GM06990 (cell line): ENCODE measurements around the gene CAMK2N1.

Experiments used
- DNase-seq: peaks from one replicate; pipeline ENCODE4 v3.0.0-alpha.2; 2011; ENCODE audit not compliant: insufficient read length; ENCODE audit errors: extremely low read depth
- H3K27me3 ChIP-seq: replicated peaks from 2 replicates; pipeline ENCODE4 v1.6.0; 2011; ENCODE audit warnings: low read length; ENCODE audit not compliant: control insufficient read depth, insufficient read depth
- H3K36me3 ChIP-seq: 2 replicates; pipeline ENCODE4 v1.5.1; 2011; ENCODE audit warnings: low read length; ENCODE audit not compliant: control insufficient read depth, insufficient read depth
- H3K4me3 ChIP-seq: replicated peaks from 2 replicates; pipeline ENCODE4 v1.5.1; 2011; ENCODE audit warnings: low read depth, mild to moderate bottlenecking, control low read depth, low read length
- TF ChIP-seq, protein P1 (sequence below): IDR thresholded peaks from 2 replicates; pipeline ENCODE4 v1.5.1; 2011; ENCODE audit warnings: low read length, control low read depth, mild to moderate bottlenecking, inconsistent platforms; ENCODE audit not compliant: insufficient read depth, poor library complexity, severe bottlenecking

Gene CAMK2N1

DNA sequence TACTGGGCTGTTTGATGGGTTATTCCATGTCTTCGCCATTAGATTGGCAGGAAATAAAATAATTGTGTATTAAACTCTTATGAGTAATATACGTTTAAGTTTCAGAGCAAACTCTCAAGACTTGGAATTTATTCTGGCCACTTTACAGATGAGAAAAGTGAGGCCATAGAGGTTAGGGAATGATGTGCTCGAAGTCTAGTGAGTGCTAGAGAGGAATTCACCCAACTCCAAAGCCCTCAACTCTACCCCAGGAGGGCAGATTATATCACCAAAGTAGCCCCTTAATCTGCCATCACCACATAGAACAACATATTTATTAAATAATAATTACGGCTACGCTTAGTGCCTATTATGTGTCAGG is 22.4 kb upstream of the CAMK2N1 start:
- TF ChIP-seq, protein P1, sequence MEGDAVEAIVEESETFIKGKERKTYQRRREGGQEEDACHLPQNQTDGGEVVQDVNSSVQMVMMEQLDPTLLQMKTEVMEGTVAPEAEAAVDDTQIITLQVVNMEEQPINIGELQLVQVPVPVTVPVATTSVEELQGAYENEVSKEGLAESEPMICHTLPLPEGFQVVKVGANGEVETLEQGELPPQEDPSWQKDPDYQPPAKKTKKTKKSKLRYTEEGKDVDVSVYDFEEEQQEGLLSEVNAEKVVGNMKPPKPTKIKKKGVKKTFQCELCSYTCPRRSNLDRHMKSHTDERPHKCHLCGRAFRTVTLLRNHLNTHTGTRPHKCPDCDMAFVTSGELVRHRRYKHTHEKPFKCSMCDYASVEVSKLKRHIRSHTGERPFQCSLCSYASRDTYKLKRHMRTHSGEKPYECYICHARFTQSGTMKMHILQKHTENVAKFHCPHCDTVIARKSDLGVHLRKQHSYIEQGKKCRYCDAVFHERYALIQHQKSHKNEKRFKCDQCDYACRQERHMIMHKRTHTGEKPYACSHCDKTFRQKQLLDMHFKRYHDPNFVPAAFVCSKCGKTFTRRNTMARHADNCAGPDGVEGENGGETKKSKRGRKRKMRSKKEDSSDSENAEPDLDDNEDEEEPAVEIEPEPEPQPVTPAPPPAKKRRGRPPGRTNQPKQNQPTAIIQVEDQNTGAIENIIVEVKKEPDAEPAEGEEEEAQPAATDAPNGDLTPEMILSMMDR, result no peak
- Histone ChIP-seq H3K27me3 (no peaks in the 10 kb centered on the region), H3K4me3 (peak overlapping the region; percentile 99), H3K36me3 (no peaks in the 10 kb centered on the region)
- no peak for DNase-seq

DNA sequence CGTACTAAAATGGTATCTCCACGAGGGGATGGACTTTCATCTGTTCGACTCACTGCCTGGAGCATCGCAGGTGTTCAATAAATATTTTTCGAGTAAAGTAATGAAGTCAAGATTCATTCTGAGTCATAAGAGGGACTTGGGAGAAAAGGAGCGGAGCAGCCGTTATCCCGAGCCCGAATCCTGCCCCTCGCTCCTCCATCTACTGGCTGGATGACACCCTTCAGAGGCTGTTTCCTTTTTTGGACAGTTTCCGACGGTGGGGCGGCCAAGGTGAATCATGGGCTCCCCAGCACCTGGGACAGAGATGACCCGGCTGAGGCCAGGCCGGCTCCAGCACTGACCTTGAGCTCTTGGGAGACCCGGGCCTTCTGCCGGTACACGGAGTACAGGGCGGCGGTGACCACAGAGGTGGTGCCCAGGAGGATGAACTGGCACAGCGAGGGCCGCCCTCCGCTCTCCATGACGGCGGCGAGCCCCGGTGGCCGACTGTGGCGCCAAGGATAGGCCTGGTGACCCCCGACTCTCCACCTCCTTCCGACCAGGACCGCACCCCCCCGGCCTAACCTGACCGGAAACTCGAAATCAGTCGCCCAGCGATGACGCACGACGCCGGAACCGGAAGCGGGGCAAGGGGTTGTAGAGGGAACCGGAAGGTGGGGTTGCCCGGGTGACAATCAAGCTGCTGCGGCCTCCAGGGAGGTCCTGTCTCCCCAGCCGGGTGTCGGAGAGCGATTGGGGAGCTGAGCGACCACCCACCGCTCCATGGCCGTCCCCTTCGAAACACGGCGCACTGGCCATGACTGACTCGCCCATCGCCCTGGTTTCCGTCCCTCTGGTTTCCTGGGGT is 21.8 kb upstream of the CAMK2N1 start, which contains the start of gene MUL1:
MUL1 (minus strand) TSS at position 588 of the 847 bp plus-strand sequence; CDS start at position 461, 127 bp downstream.
- peak; percentile 90 for DNase-seq
- Histone ChIP-seq H3K36me3 (no peaks in the 10 kb centered on the region; the same call in 1 of the 2 replicates), H3K27me3 (no peaks in the 10 kb centered on the region), H3K4me3 (peak within 1 kb of the TSS; percentile 99)
- TF ChIP-seq, protein P1, result no peak

DNA sequence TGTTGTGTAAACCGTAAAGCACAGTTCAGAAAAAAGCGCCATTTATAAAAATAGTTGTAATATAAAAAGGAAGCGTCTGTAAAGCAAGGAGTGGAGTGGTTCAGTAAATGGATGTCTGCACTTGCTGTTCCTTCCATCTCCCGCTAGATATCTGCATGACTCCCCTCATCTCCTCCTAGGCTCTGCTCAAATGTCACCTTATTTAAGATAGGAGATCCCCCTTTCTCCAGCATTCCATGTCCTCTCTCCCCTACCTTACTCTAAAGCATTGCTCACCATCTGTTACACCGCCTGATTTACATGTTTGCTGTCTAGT is 21.2 kb upstream of the CAMK2N1 start:
- TF ChIP-seq, protein P1, result no peak
- Histone ChIP-seq H3K4me3 (peak overlapping the region; percentile 99), H3K27me3 (no peaks in the 10 kb centered on the region), H3K36me3 (no peaks in the 10 kb centered on the region; the same call in 1 of the 2 replicates)
- DNase-seq, result no peak

DNA sequence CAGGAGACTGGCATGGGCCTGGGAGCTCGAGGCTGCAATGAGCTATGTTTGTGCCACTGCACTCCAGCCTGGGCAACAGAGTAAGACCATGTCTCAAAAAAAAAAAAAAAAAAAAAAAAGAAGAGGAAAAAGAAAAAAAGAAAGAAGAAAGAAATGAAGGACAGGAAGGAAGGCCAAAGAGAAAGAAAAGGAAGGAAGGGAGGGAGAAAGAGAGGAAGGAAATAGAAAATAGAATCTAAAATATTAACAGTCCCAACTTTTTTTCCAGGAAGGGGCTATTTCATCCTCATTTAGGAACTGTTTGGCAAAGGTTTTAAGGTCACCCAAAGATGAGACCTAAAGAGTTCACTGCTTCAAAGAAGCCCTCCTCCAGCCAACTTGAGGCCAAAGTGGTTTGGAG is 19.5 kb upstream of the CAMK2N1 start:
- H3K36me3 ChIP-seq, result peaks cover 9% of the 10 kb centered on the region
- no peak for DNase-seq
- TF ChIP-seq, protein P1, result no peak
- no peaks in the 10 kb centered on the region for H3K27me3 ChIP-seq
- no peak overlapping the region for H3K4me3 ChIP-seq

DNA sequence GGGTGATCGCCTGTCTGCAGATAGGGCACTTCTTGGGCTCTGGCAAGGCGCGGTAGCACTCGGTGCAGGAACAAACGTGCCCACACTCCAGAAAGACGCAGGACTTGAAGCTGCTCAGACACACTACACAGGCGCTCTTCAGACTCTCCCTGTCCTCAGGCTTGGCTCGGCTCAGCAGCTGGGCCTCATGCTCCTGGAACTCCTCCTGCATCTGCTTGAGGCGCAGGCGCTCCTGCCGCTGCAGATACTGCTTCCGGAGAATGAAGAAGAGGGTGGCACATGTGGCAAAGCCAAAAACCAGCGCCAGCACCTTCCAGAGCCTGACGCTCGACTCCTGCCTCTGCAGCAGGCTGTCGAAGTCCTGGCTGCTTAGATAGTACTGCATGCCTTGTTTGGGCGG is 14.7 kb upstream of the CAMK2N1 start:
- TF ChIP-seq, protein P1, result no peak
- DNase-seq, result no peak
- Histone ChIP-seq H3K27me3 (no peaks in the 10 kb centered on the region), H3K36me3 (peaks cover 20% of the 10 kb centered on the region), H3K4me3 (no peak overlapping the region)
